CD4-positive, alpha-beta T cell treated with Interleukin-2 at 100 ng/mL for 4 hours (primary cell): Measurements from ENCODE around the gene WNK2.
A peak's percentile ranks its signal among the peaks of the same experiment; 100 is the strongest.

Source experiments
- DNase-seq: peaks from one replicate; pipeline ENCODE4 v3.0.0-alpha.2; 2020; ENCODE audit warnings: low spot score

WNK2 gene

DNA sequence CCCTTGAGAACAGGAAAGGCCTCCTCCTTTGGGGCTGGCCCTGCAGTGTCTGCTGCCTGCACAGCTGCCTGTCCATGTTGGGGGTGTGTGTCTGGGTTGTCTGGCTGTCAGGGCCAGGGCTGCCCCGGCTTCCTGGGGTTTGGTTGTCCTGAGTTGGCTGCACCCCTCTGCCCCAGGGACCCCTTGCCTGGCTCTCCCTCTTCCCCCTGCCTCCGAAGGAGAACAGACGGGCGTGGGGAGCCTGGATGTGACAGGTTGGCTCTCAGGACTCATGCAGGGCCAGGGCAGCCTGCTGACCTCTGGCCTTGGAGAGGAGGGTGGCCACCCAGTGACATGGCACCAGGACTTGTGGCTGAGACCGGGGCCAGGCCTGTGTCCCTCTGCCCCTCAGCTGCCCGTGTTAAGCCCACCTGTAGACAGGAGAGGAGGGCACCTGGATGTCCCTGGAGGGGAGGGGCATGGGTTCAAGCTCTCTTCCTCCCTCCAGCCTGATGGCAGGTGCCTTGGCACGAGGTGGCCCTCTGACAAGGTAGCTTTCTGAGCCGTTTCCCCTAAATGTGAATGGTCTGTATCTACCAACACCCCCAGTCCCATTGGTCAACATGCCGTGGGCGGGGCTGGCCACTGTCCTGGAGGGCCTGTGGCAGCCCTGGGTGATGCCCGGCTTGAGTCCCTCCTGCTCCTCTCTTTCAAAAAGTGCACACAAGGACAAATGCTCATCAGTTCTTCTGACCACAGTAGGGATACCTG is 34.9 kb downstream of the WNK2 start:
- DNase-seq = no peak

DNA sequence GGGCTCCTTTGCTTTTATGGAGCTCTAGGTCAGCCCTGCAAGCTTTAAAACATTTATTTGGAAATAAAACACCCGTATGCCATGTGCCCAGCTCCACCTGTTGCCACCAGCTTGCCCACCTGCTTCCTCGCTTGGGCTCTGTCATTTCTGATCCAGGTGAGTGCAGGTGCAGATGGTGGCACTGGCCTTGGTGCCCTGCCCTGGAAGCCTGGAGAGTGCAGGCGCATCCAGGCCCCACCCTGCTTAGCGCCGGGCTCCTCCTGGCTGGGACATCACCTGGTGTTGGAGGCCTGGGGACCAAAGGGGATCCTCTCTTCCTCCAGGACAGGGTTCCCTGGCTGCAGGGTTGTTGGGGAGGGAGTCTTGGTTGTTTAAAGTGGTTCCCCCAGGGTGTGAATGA is 35.8 kb downstream of the WNK2 start:
- DNase-seq = no peak

DNA sequence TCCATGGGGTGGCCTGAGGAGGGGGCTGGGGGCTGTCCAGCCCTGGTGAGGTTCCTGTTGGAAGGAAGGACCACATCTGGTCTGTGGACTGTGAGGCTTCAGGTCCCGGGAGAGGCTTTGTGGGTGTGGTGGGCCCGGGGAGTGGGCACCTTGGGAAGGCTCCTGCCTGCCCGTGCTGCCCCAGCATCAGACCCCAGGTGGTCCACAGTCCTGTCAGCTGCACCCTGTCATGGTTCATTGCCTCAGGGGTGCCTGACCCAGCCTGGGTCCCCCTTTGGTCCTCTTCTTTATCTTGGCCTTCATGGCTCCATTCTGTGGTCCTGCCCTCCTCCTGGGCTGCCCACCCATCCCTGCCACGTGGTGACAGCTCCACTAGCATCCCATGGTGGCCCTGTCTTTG is 36.7 kb downstream of the WNK2 start:
- no peak for DNase-seq

DNA sequence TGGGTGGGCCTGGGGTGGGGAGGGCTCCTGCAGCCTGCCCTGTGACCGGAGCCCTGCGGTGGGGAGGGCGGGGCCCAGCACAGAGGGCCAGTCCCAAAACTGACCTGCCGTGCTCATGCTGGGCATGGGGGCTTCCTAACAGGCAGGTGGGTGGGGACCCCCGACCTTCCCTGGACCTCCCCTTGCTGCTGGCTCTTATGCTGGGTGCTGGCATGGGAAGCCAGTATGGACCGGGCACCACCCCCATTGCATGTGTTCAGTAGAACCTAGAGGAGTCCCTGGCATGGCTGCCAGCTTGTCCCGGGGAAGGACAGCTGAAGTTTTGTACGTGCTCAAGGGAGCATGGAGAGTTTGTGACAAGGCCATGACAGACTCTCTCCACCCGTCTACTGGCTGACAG is 37.1 kb downstream of the WNK2 start:
- no peak for DNase-seq

DNA sequence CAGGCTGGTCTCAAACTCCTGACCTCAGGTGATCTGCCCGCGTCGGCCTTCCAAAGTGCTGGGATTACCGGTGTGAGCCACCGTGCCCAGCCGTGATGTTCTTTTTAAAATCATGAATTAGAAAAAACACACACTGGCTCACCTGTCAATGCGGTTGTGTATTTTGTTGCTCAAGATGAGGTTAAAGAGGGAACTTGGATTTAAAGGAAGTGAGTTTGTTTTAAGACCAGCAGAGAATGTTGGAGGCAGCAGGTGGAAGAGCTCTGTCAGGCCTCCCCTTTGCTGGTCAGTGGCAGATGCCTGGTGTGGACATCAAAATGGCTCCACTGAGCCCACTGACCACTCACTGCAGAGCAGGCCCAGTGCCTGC is 38.9 kb downstream of the WNK2 start:
- DNase-seq = no peak

DNA sequence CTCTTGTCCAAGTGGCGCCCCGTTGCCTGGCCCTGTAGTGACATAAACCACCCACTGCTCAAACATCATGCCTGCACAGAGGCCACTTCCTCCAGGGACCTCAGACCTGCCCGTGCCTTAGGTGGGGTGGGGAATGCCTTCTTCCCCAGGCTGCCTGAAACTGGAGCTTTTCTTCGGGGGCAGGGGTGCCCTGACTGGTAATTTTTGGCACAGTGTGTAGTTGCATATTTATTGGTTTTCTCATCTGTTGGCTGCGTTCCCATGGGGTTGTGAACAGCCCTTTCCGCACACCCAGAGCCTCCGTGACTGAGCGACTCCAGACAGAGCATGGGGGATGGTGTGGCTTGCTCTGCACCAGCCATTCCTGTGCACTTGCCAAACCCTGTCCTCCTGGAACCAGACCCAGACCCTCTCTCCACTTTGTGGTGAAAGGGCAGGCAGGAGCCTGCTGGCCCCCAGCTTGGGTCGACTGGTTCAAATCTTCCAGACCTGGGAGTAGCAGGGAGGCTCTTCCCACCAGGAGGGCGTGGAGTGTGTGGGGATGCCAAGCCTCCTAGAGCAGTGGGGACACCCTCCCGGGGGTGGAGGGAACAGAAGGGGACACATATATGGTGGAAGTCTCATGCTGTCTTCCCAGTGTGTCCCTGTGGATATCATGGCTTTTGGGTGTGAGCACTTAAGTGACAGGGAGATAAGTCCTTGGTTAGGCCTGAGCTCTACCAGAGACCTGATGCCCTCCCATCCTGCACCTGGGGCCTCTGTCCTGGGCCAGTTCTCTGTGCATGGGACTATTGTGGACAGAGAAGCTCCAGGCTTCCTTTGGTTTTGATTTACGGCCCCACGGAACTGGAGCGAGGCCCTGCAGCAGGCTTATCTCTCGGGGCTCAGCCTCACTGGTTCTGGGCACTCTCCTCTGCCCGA is 39.6 kb downstream of the WNK2 start:
- DNase-seq = no peak

DNA sequence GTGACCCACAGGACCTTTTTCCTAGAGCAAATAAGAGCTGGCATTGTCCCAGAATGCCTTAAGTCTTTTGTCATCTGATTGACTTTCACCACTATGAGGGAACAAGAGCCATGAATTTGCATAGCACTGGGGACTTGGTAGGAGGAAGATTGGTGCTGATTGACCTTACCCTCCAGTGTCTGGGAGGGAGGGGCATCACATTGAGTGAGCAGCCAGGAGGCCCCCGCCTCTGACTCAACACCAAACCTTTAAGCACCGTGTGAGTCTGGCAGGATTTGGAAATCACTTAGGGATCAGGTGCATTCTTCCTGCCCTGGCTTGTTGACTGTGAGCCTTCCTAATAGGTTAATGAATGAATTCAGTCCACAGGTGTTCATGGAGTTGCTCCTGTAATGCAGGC is 40.7 kb downstream of the WNK2 start:
- DNase-seq = no peak

DNA sequence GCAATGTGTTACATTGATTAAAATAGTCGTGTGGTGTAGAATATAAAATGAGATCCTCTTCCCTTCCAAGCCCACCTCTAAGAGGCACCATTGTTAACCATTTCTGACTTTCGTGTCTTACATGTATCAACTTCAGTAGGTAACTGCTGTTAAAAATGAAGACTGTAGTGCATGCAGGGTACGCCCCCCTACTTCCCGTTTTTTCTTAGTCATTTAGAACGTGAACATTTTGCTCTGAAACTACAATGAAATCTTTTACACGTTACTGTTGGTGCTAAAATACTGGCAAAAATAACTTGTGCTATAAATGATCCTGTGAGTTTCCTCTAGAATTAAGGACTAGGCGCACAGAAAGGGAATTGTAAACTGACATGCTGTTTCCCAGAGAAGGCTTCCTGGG is 41.5 kb downstream of the WNK2 start:
- DNase-seq = no peak

DNA sequence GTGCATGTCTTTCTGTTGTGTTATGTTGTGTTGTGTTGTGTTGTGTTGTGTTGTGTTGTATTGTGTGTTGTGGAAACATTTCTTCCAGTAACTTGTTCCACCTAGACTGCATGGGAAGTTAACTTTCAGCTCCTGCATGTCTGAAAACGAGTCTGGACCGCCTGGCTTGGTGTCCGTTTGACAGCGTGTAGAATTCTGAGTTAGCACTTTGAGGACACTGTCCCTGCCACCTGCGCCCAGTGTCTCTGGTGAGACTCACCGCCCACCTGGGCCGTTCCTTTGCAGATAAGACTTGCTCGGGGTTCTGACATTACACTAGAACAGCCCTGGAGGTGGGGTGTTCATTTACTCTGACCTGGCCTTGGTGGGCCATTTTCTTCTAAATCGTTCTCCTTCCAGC is 42.0 kb downstream of the WNK2 start:
- DNase-seq = no peak

DNA sequence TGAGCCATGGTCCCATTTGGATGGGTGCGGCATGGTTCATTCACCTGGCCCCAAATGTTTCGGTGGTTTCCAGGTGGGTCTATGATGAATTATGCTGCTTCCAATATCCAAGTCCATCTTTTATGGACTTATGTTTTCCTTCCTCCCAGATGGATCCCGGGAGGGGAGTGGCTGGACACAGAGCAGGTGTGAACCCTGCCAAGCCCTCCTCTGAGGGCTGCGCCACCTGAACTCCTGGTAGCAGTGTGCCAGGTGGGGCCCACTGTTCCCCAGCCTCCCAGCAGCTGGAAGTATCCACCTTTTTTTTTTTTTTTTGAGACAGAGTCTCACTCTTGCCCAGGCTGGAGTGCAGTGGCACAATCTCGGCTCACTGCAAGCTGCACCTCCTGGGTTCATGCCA is 42.9 kb downstream of the WNK2 start:
- DNase-seq = no peak

DNA sequence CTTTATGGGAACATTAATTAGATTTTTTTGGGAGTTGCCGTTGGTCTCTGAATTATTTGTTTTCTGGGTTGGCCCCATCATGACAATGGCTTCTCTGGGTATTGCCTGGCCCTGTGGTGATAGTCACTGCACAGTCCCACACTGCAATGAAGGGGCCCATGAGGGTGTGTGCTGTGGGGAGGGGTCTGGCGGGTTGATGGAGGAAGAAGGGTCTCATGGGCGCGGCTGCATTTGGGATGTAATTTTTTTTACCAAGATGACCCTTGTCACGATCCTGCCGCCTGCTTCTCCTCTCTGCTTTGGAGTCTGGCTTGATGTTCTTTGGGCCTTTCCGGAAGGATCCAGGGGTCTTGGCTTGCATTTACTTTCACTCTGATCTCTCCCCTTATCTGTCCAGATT is 44.1 kb downstream of the WNK2 start:
- DNase-seq = no peak

DNA sequence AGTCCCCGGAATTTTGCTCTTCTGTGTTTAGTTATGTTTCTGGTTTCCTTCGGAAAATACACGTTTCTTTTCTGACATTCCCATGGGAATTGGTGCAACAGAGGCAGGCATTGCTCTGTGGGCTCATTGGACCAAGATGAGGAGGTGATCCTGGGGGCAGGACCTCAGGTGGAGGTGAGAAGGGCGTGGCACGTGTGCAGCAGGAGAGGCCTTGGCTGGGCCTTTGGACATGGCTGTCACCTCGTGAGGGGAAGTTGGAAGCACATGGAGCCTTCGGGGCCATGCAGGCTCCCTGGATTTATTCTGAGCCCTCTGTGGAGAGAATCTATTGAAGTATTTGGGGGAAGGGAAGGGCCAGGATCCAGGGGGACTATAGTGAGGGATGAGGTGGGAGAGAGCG is 44.5 kb downstream of the WNK2 start:
- no peak for DNase-seq

DNA sequence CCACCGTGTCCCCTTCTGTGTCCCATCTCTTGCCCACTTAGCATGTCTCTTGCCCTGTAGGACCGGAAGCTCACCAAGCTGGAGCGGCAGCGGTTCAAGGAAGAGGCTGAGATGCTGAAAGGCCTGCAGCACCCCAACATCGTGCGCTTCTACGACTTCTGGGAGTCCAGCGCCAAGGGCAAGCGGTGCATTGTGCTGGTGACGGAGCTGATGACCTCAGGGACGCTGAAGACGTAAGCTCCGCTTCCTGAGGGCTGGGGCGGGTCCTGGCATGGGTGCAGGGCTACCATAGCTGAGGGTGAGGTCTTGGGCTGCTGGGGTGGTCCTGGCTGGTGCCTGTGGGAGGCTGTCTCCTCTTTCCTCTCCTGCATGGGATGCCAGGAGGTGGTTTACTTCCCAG is 45.7 kb downstream of the WNK2 start:
- DNase-seq = no peak

DNA sequence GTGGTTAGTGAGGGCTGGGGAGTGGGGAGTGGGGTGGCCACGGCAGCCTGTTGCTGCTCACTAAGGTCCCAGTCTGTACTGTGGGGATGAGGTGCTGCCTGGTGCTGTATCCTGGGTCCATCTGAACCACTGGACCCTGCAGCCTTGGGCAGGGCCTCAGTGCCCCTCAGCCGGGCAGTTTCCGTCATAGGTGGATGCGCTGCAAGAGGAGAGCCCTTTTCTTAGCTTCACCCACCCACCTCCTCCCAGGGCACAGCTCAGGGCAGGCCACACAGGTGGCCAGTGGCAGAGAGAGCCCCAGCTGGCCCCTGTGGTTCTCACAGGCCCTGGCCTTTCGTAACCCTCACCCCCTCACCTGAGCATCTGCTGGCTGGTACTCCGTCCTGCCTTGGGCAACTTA is 46.2 kb downstream of the WNK2 start:
- no peak for DNase-seq

DNA sequence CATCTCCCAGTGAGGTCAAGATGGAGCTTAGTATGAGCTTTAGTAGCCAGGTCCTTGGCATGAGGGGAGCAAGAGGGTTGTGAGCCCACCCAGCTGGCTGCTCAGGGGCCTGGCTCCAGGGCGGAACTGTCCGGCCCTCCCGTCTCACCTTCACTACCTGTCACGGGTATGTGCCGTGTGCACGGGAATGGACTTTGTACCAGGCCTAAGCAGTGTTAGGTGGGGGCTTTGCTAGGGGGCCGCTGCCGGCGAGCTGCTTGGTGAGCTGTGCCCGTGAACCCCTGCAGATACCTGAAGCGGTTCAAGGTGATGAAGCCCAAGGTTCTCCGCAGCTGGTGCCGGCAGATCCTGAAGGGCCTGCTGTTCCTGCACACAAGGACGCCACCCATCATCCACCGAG is 46.7 kb downstream of the WNK2 start:
- no peak for DNase-seq

DNA sequence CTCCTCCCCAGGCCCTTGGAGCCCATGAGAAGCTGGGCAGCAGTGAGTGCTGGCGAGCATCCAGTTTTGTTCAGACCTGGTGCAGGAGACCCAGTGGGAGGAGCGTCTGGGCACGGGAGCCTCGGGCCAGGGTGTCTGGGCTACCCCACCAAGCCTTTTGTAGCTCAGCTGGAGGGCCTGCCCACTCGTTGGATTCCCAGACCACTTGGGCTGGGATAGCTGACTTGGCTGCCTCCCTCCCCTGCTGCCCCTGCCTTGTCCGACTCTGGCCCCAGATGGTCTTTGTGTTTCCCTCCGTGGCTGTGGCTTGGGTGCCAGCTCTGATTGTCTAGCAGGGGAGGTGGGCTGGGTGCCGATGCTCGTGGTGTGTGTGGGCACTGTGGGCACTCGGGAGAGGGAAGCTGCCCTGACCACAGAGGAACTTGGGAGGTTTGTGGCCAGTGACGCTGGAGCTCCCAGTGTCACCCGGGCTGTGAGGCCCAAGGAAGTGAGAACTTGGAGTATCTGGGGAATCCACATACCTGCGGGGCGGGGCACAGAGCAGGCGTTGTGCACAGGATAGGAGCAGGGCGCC is 47.3 kb downstream of the WNK2 start:
- DNase-seq = no peak

DNA sequence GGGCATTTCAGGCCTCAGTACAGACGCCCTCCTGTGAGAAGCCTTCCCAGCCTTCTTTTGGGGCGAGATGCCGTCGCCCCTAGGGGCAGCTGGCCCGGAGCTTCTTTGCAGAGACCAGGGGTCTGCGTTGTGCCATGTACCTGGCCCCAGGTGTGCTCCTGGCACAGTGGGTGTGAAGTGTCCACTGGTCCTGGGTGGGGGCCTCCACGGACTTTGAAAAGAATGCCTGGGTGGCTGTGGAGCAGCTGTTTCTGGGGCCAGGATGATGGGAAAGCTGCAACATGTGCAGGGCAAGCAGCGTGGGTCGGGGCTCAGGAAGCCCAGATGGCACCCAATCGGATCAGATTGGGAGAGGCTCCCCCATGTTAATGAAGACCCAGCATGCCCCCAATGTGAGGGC is 47.8 kb downstream of the WNK2 start:
- DNase-seq = no peak

DNA sequence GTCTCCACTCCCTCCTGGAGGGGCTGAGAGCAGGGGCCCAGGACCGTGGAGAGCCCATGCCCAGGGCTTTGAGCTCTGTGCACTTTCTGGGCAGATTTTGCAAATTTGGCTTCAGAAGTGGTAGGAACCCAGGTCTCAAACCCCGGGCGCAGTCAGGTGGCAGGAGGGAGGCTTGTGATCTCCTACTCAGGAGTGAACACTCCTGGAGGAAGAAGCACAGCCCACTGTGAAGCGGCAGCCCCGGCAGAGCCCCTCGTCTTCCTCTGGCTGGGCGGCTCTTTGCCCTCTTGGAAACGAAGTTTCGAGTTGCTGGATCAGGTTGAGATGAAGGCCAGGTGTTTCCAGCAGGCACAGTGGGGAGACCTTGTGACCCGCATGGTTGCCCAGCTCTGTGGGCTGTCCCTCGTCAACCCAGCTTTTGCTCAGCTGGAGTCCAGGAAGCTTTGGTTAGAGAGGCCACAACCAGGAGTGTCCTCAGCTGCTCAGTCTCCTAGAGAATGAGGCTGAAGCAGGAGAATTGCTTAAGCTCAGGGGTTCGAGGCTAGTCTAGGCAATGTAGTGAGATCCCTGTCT is 48.5 kb downstream of the WNK2 start:
- DNase-seq = no peak

DNA sequence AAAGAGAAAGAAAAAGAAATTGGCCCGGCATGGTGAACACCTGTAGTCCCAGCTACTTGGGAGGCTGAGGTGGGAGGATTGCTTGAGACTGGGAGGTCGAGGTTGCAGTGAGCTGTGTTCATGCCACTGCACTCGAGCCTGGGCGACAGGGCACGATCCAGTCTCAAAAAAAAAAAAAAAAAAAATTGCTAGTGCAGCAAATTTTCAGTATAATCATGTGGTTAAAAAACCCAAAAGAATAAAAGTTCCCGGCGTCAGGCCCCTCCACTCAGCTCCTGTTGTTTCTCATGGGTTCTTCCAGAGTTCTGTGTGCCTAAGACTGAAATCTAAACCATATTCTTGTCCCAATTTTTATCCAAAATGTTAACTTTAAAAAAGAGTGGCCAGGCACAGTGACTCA is 49.1 kb downstream of the WNK2 start:
- DNase-seq = no peak

DNA sequence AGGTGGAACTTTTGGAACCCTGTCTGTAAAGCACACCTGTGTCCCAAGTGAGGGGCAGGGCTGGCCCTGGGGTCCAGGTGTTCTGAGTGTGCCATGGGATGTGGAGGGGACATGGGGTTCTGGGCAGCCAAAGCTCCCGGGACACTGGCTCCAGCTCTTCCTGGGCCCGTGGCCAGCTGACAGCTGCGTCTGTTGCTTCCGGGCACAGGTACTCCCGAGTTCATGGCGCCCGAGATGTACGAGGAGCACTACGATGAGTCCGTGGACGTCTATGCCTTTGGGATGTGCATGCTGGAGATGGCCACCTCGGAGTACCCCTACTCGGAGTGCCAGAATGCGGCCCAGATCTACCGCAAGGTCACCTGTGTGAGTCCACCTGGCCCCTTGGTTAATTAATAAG is 50.7 kb downstream of the WNK2 start:
- DNase-seq = no peak

DNA sequence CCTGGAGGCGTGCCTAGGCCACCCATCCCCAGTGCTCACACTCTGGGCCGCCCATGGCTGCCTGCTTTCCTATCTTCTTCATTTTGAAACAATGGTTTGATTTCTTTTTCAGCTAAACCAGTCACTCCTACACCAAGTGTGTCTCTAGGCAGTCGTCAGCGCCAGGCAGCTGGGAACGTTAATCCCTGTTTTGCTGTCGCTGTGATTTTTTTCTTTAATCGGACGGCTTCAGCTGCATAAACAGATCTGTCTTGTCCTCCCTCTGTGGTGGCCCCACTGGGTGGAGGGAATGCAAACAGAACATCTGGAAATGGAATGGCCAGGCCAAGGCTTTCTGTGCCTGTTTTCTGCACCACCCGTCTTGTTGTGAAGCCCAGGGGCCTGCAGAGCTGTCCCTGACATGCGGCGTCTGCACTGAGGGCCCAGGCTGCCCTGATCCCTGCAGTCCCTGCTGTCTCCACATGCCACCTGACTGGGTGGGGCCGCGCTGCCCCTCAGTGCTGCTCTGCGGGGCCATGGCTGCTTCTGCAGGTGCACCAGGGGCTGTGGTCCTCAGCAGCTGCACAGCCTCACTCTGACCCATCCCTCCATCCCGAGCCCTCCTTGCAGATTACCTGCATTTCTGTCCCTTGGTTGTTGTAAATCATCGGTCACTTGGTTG is 51.5 kb downstream of the WNK2 start:
- DNase-seq = no peak

DNA sequence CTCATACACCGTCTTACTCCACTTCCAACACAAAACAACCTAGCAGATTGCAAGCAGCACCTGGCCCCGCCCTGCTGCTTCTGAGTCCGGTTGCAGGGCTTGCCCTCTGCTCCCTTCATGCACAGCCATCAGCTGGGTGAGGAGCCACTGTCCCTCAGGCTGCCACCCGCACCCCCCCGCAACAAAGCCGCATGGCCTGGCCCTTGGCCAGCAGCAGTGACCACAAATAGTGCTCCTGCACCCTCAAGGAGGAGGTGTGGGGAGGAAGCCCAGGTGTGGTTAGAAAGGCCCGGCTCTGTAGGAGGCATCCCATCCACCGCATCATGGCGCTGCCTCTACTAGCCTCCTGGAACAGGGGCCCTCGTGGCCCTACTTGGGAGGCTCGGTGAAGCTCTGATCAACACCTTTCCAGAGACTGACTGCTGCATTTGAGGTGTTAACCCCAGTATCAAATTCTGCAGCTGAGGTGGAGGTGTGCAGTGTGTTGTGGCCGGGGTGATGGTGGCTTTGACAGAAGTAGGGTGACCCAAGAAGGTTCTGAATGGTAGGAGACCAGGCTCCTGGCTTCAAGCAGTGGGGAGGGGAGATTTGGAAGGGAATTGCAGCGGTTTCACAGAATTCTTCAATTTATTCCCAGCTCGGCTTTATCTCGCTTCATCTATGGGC is 52.7 kb downstream of the WNK2 start:
- DNase-seq = peak; percentile 8
